ENCODE measurements around the gene LRRC8E.
"Not testable (repeated sequence)": the region's sequence is repeated elsewhere in the genome, so short reads cannot be mapped to it uniquely, and the experiment has no call there.

LRRC8E gene

GRCh38 chr19:7856679-7857663, 31.3 kb upstream of the LRRC8E start:
- peaks cover 12% of the 10 kb centered on the region for H3K4me1 ChIP-seq (ENCODE audit: insufficient read depth, low read length)
- H3K36me3 ChIP-seq (ENCODE audit: insufficient read depth, low read depth, low read length), result no peaks in the 10 kb centered on the region
- H3K9me3 ChIP-seq (ENCODE audit: insufficient read depth, low read depth, low read length), result no peaks in the 10 kb centered on the region
- H3K4me3 ChIP-seq (ENCODE audit: low read length), result no peak overlapping the region
- H3K27me3 ChIP-seq (ENCODE audit: insufficient read depth, low read length), result peaks cover 64% of the 10 kb centered on the region
- no peak overlapping the region for H3K27ac ChIP-seq (ENCODE audit: low read length)
- H3K9ac ChIP-seq (ENCODE audit: low read depth, low read length), result no peak overlapping the region

- Histone ChIP-seq H3K4me3 (ENCODE audit: low read length) (peak overlapping the region; percentile 61; the same call in 1 of the 2 replicates), H3K4me1 (ENCODE audit: insufficient read depth, low read length) (peaks cover 12% of the 10 kb centered on the region)
Measured at GRCh38 chr19:7857727-7858108, 30.6 kb upstream of the LRRC8E start.

GRCh38 chr19:7858109-7858770, 30.1 kb upstream of the LRRC8E start:
- Histone ChIP-seq H3K27me3 (ENCODE audit: insufficient read depth, low read length) (peaks cover 65% of the 10 kb centered on the region), H3K4me1 (ENCODE audit: insufficient read depth, low read length) (peaks cover 12% of the 10 kb centered on the region), H3K27ac (ENCODE audit: low read length) (no peak overlapping the region), H3K36me3 (ENCODE audit: insufficient read depth, low read depth, low read length) (no peaks in the 10 kb centered on the region), H3K9ac (ENCODE audit: low read depth, low read length) (peak overlapping the region; percentile 25; the same call in 1 of the 2 replicates), H3K4me3 (ENCODE audit: low read length) (peak overlapping the region; percentile 61), H3K9me3 (ENCODE audit: insufficient read depth, low read depth, low read length) (no peaks in the 10 kb centered on the region)

More at GRCh38 chr19:7857727-7858108, 30.6 kb upstream of the LRRC8E start:
- H3K9me3 ChIP-seq (ENCODE audit: insufficient read depth, low read depth, low read length), result no peaks in the 10 kb centered on the region
- no peak overlapping the region for H3K27ac ChIP-seq (ENCODE audit: low read length)
- no peaks in the 10 kb centered on the region for H3K36me3 ChIP-seq (ENCODE audit: insufficient read depth, low read depth, low read length)
- no peak overlapping the region for H3K9ac ChIP-seq (ENCODE audit: low read depth, low read length)
- H3K27me3 ChIP-seq (ENCODE audit: insufficient read depth, low read length), result peaks cover 66% of the 10 kb centered on the region

- not testable (repeated sequence) for H3K4me3 ChIP-seq (ENCODE audit: low read length); H3K9me3 ChIP-seq (ENCODE audit: insufficient read depth, low read depth, low read length); H3K27ac ChIP-seq (ENCODE audit: low read length); H3K9ac ChIP-seq (ENCODE audit: low read depth, low read length); H3K36me3 ChIP-seq (ENCODE audit: insufficient read depth, low read depth, low read length)
- Histone ChIP-seq H3K27me3 (ENCODE audit: insufficient read depth, low read length) (peaks cover 74% of the 10 kb centered on the region), H3K4me1 (ENCODE audit: insufficient read depth, low read length) (peaks cover 12% of the 10 kb centered on the region)
Measured at GRCh38 chr19:7859087-7859486, 29.2 kb upstream of the LRRC8E start.

- peaks cover 74% of the 10 kb centered on the region for H3K27me3 ChIP-seq (ENCODE audit: insufficient read depth, low read length)
- H3K4me1 ChIP-seq (ENCODE audit: insufficient read depth, low read length), result peaks cover 12% of the 10 kb centered on the region
- H3K9me3 ChIP-seq (ENCODE audit: insufficient read depth, low read depth, low read length), result no peaks in the 10 kb centered on the region
- no peak overlapping the region for H3K4me3 ChIP-seq (ENCODE audit: low read length)
- no peak overlapping the region for H3K9ac ChIP-seq (ENCODE audit: low read depth, low read length)
- H3K27ac ChIP-seq (ENCODE audit: low read length), result no peak overlapping the region
- H3K36me3 ChIP-seq (ENCODE audit: insufficient read depth, low read depth, low read length), result no peaks in the 10 kb centered on the region
Measured at GRCh38 chr19:7859831-7860713, 28.2 kb upstream of the LRRC8E start.

- Histone ChIP-seq H3K4me3 (ENCODE audit: low read length) (peak overlapping the region; percentile 69; the same call in 1 of the 2 replicates), H3K9me3 (ENCODE audit: insufficient read depth, low read depth, low read length) (no peaks in the 10 kb centered on the region), H3K27me3 (ENCODE audit: insufficient read depth, low read length) (peaks cover 82% of the 10 kb centered on the region), H3K27ac (ENCODE audit: low read length) (no peak overlapping the region), H3K4me1 (ENCODE audit: insufficient read depth, low read length) (peaks cover 12% of the 10 kb centered on the region), H3K36me3 (ENCODE audit: insufficient read depth, low read depth, low read length) (no peaks in the 10 kb centered on the region), H3K9ac (ENCODE audit: low read depth, low read length) (no peak overlapping the region)
Measured at GRCh38 chr19:7860714-7861618, 27.3 kb upstream of the LRRC8E start.

- H3K27me3 ChIP-seq (ENCODE audit: insufficient read depth, low read length), result peaks cover 82% of the 10 kb centered on the region
- H3K9ac ChIP-seq (ENCODE audit: low read depth, low read length), result peak overlapping the region; percentile 15; the same call in 1 of the 2 replicates
- no peaks in the 10 kb centered on the region for H3K36me3 ChIP-seq (ENCODE audit: insufficient read depth, low read depth, low read length)
- H3K9me3 ChIP-seq (ENCODE audit: insufficient read depth, low read depth, low read length), result no peaks in the 10 kb centered on the region
- no peak overlapping the region for H3K27ac ChIP-seq (ENCODE audit: low read length)
- peak overlapping the region; percentile 69; the same call in 1 of the 2 replicates for H3K4me3 ChIP-seq (ENCODE audit: low read length)
- peaks cover 12% of the 10 kb centered on the region for H3K4me1 ChIP-seq (ENCODE audit: insufficient read depth, low read length)
Measured at GRCh38 chr19:7861619-7862412, 26.5 kb upstream of the LRRC8E start.

- no peaks in the 10 kb centered on the region for H3K9me3 ChIP-seq (ENCODE audit: insufficient read depth, low read depth, low read length)
- peak overlapping the region; percentile 15; the same call in 1 of the 2 replicates for H3K9ac ChIP-seq (ENCODE audit: low read depth, low read length)
- no peaks in the 10 kb centered on the region for H3K36me3 ChIP-seq (ENCODE audit: insufficient read depth, low read depth, low read length)
- peak overlapping the region; percentile 69; the same call in 1 of the 2 replicates for H3K4me3 ChIP-seq (ENCODE audit: low read length)
- H3K4me1 ChIP-seq (ENCODE audit: insufficient read depth, low read length), result peaks cover 12% of the 10 kb centered on the region
- H3K27ac ChIP-seq (ENCODE audit: low read length), result no peak overlapping the region
- H3K27me3 ChIP-seq (ENCODE audit: insufficient read depth, low read length), result peaks cover 83% of the 10 kb centered on the region
Measured at GRCh38 chr19:7862413-7862951, 25.8 kb upstream of the LRRC8E start.

GRCh38 chr19:7863157-7863970, 24.9 kb upstream of the LRRC8E start:
- H3K4me3 ChIP-seq (ENCODE audit: low read length), result peak overlapping the region; percentile 51; the same call in 1 of the 2 replicates

More at GRCh38 chr19:7863157-7863970, 24.9 kb upstream of the LRRC8E start:
- Histone ChIP-seq H3K36me3 (ENCODE audit: insufficient read depth, low read depth, low read length) (no peaks in the 10 kb centered on the region), H3K4me1 (ENCODE audit: insufficient read depth, low read length) (peaks cover 11% of the 10 kb centered on the region), H3K9me3 (ENCODE audit: insufficient read depth, low read depth, low read length) (no peaks in the 10 kb centered on the region), H3K27me3 (ENCODE audit: insufficient read depth, low read length) (peaks cover 84% of the 10 kb centered on the region), H3K9ac (ENCODE audit: low read depth, low read length) (no peak overlapping the region), H3K27ac (ENCODE audit: low read length) (no peak overlapping the region)

All from iPS-20b (cell line).